ENCODE results near the gene ARFIP2.

GRCh38 chr11:6516865-6517264, 35.7 kb upstream of the ARFIP2 start:
- TF ChIP-seq CTCF (IDR thresholded peaks at IDR 0.05; ENCODE audit: insufficient read depth, low read length, poor library complexity, severe bottlenecking) (no peak), EZH2phosphoT487 (conservative IDR thresholded peaks at IDR 0.05; ENCODE audit: low read length) (no peak)

Data from SU-DHL-6 (cell line).